ENCODE measurements around the gene GRAMD4. TPM values are rescaled to one million over a fixed set of nuclear protein-coding genes. Genes with fewer than 3 reads are reported as not detected.

The GRAMD4 gene
- total RNA-seq, 1 donor from 2014 or later, result 87.1 TPM

DNA sequence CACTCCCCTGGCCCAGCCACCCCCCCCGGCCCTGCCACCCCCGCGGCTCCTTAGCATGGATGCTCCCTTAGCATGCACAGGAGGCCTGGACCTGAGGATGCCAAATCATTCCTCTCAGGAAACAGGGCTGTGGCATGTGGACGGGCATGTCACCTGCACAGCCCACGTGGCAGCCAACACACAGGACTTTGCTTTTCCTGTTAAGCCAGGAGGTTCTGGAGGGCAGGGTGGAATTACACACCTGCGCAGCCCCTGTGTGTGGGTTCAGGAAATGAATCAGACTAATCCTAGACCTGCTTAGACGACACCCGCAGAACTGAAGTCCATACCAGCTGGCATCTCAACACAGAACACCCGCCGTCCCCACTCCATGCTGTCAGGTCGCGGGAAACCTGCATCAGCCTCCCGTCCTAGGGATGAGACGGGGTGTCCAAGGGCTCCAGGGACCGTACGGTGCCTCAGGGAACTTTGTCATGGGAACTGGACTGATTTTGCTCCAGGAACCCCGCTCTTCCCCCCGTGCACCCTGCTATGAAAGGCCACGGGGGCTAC lies 107.7 kb downstream of the GRAMD4 start:
- no peak overlapping the region for H3K27ac Mint-ChIP-seq
- H3K27me3 Mint-ChIP-seq (ENCODE audit: insufficient read depth), result no peaks in the 10 kb centered on the region
- peaks cover 12% of the 10 kb centered on the region for H3K4me1 Mint-ChIP-seq (ENCODE audit: low read depth)
- peaks cover 19% of the 10 kb centered on the region for H3K36me3 Mint-ChIP-seq (ENCODE audit: low read depth)
- intact Hi-C loops (cut with micrococcal nuclease), result no loop called here
- no peak overlapping the region for H3K4me3 Mint-ChIP-seq
- no peak for DNase-seq (ENCODE audit: low spot score)
- no peaks in the 10 kb centered on the region for H3K9me3 Mint-ChIP-seq

DNA sequence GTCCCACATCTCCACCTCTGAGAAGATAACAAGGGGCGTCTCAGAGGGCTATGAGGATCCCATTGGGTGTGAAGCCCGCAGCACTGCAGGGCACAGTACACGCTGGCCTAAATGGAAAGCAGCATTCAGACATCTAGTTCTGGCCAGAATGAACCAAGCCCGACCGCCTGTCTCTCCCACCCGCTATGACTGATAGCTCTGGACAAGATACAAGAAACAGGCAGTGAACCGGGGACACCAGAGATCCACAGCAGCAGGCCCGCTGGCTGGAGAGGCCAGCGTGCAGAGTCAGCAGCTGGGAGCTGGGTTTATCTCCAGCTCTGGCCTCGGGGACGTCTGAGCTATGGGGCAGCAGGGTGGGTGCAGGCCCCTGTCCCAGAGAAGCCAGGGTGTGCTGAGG lies 108.3 kb downstream of the GRAMD4 start:
- no peak for DNase-seq (ENCODE audit: low spot score)
- intact Hi-C loops (cut with micrococcal nuclease), result no loop called here
- Mint-ChIP-seq H3K4me3 (no peak overlapping the region), H3K27ac (no peak overlapping the region), H3K27me3 (ENCODE audit: insufficient read depth) (no peaks in the 10 kb centered on the region), H3K36me3 (ENCODE audit: low read depth) (peaks cover 19% of the 10 kb centered on the region), H3K4me1 (ENCODE audit: low read depth) (peaks cover 12% of the 10 kb centered on the region), H3K9me3 (no peaks in the 10 kb centered on the region)

Other genes starting within 250 kb of the GRAMD4 start
- gene CELSR1, start 82.8 kb upstream of the GRAMD4 start, total RNA-seq, result 0.39 and 0.44 TPM in 2 replicates
- gene CERK, start 117.9 kb downstream of the GRAMD4 start, total RNA-seq, result 69.6 and 76.5 TPM in 2 replicates
- 42.4 and 48.1 TPM in 2 replicates for gene TBC1D22A, start 142.3 kb downstream of the GRAMD4 start, total RNA-seq